ENCODE data around the gene PRXL2B.

PRXL2B gene

DNA sequence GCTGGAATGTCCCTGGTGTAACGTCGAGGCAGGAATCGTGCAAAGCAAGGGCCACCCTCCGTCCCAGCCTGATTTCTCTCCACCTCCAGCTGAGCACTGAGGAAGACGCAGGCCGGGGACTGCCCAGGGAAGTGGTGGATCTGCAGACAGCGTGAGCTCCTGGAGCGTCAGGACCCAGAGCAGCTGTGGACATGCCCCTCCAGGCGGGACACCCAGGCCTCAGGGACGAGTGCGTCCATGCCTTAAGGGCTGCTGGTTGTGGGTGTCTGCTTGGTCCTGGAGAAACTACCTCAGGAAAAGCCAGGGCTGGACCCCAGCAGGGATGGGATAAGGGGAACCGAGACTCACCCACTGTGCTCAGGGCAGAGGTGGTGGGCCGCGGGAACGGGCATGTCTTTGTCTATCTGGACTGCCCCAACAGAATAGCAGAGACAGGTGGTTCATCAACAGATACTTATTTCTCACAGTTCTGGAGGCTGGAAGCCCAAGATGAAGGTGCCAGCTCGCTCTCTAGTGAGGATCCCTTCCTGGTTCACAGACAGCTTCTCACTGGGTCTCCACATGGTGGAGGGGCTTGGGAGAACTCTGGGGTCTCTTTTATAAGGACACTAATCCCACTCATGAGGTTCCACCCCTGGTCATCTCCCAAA, 52.0 kb downstream of the PRXL2B start:
- DNase-seq, result no peak

DNA sequence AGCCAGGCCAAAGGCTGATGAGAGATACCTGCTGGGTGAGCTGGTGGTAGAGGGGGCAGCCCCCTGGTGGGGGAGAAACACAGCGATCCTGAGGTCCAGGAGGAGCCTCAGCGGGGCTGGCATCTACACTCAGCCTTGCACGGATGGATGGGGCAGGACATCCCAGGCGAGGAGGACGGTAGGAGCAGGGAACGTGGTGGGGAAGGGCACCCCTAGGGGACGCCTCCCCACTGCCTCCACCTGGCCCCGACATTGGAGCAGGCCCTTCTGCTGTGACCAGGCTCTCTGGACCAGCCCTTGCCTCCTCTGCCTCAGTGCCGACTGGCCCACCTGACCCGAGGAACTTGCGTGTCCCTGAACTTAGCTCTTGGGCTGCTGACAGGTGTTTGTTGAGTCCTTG, 52.6 kb downstream of the PRXL2B start:
- DNase-seq, result no peak

- DNase-seq, result no peak
These were observed 53.3 kb downstream of the PRXL2B start for GRCh38 chr1:2639607-2640521.

GRCh38 chr1:2640626-2641025, 54.0 kb downstream of the PRXL2B start:
- no peak for DNase-seq
